SK-N-SH (cell line): ENCODE results near the gene PAXIP1. TPM values are rescaled to one million over a fixed set of nuclear protein-coding genes. Genes with fewer than 3 reads are reported as not detected.

Experiments
- CTCF ChIA-PET: fragments of 300-600, 350-600 bp; formaldehyde crosslinking; extraction: SDS; loops from one replicate; lab custom pipeline; 2021; lab: Yijun Ruan, JAX
- POLR2A ChIA-PET: fragments of 350-600 bp; sonication (Branson Sonifier 250); formaldehyde crosslinking; extraction: SDS; loops from one replicate; lab custom pipeline; 2020; ENCODE audit warnings: antibody characterized with exemption, inconsistent platforms; lab: Yijun Ruan, JAX
- DNase-seq: peaks from one replicate; pipeline ENCODE4 v3.0.0; 2012
- H2AFZ ChIP-seq: fragments of 200-600 bp; sonication (generic); 2 replicates; pipeline ENCODE4 v1.8.1; 2016; ENCODE audit warnings: antibody characterized with exemption, mild to moderate bottlenecking, low read depth
- H3F3A ChIP-seq: fragments of 200-600 bp; sonication (generic); replicated peaks from 2 replicates; pipeline ENCODE3; 2016; ENCODE audit warnings: antibody characterized with exemption, mild to moderate bottlenecking; ENCODE audit not compliant: insufficient read depth
- H3K27ac ChIP-seq, 2 experiments: fragments of 200-500 bp in 1 of 2; fragments of 200-600 bp in 1 of 2; sonication (Bioruptor generic) in 1 of 2; sonication (generic), shearing (Covaris generic) in 1 of 2; 2 replicates each; pipeline versions ENCODE4 v1.5.1 to v1.6.1; 2014 to 2016; ENCODE audit warnings: low read depth in 2 of 2, inconsistent platforms in 1 of 2, low read length in 1 of 2, mild to moderate bottlenecking in 1 of 2, mixed read lengths in 1 of 2
- H3K27me3 ChIP-seq: fragments of 200-600 bp; sonication (generic), shearing (Covaris generic); 2 replicates; pipeline ENCODE4 v1.6.1; 2016; ENCODE audit warnings: mixed run types; ENCODE audit not compliant: insufficient read depth
- H3K36me3 ChIP-seq, 2 experiments: fragments of 200-500 bp in 1 of 2; fragments of 200-600 bp in 1 of 2; sonication (Bioruptor generic) in 1 of 2; sonication (generic) in 1 of 2; replicated peaks in 1 of 2; 2 replicates each; pipeline versions ENCODE3 to v1.5.1; 2014 to 2016; ENCODE audit warnings: low read length in 1 of 2, mild to moderate bottlenecking in 1 of 2; ENCODE audit not compliant: insufficient read depth in 2 of 2, control insufficient read depth in 1 of 2
- H3K4me1 ChIP-seq, 2 experiments: fragments of 200-500 bp in 1 of 2; fragments of 200-600 bp in 1 of 2; sonication (Bioruptor generic) in 1 of 2; sonication (generic), shearing (Covaris generic) in 1 of 2; 2 replicates each; pipeline versions ENCODE4 v1.5.1 to v1.6.1; 2014 to 2016; ENCODE audit warnings: low read depth in 1 of 2, low read length in 1 of 2, mixed run types in 1 of 2; ENCODE audit not compliant: insufficient read depth in 2 of 2, control insufficient read depth in 1 of 2
- H3K4me2 ChIP-seq: fragments of 200-600 bp; sonication (generic), shearing (Covaris generic); 2 replicates; pipeline ENCODE4 v1.6.1; 2017; ENCODE audit warnings: mixed run types
- H3K4me3 ChIP-seq, 2 experiments: fragments of 200-500 bp in 1 of 2; fragments of 200-600 bp in 1 of 2; sonication (Bioruptor generic) in 1 of 2; sonication (generic), shearing (Covaris generic) in 1 of 2; 2 replicates each; pipeline versions ENCODE4 v1.5.1 to v1.8.1; 2014 to 2016; ENCODE audit warnings: low read depth in 2 of 2, inconsistent platforms in 1 of 2, low read length in 1 of 2, mild to moderate bottlenecking in 1 of 2, mixed read lengths in 1 of 2, moderate library complexity in 1 of 2
- H3K79me2 ChIP-seq: fragments of 200-600 bp; sonication (generic); 2 replicates; pipeline ENCODE4 v1.8.1; 2017; ENCODE audit warnings: mild to moderate bottlenecking; ENCODE audit not compliant: insufficient read depth
- H3K9ac ChIP-seq: fragments of 200-600 bp; sonication (generic); 2 replicates; pipeline ENCODE4 v1.6.1; 2017; ENCODE audit warnings: mixed run types
- H3K9me2 ChIP-seq: fragments of 200-600 bp; sonication (generic); 2 replicates; pipeline ENCODE4 v1.6.1; 2017; ENCODE audit warnings: mixed run types
- H3K9me3 ChIP-seq: fragments of 200-600 bp; sonication (generic); 2 replicates; pipeline ENCODE4 v1.6.1; 2017; ENCODE audit warnings: mixed run types, mild to moderate bottlenecking, moderate library complexity
- H4K20me1 ChIP-seq: fragments of 200-600 bp; sonication (generic); 2 replicates; pipeline ENCODE4 v1.6.1; 2017; ENCODE audit warnings: mild to moderate bottlenecking, mixed run types; ENCODE audit not compliant: insufficient read depth
- CHD2 ChIP-seq: fragments of 150-350 bp; IDR thresholded peaks from 2 replicates; pipeline ENCODE4 v1.6.1; 2018; ENCODE audit warnings: low read length; ENCODE audit not compliant: partially characterized antibody
- EZH2phosphoT487 ChIP-seq: fragments of 200-600 bp; sonication (generic); IDR thresholded peaks from 2 replicates; pipeline ENCODE4 v1.6.1; 2017; ENCODE audit warnings: low read depth, mixed run types, mild to moderate bottlenecking, antibody characterized with exemption, moderate library complexity, borderline replicate concordance
- FOXJ3 ChIP-seq: sonication (generic); formaldehyde crosslinking; IDR thresholded peaks from 2 replicates; pipeline ENCODE4 v1.5.1; 2020; ENCODE audit warnings: mild to moderate bottlenecking, missing genetic modification reagents
- FOXM1 ChIP-seq: IDR thresholded peaks from 2 replicates; pipeline ENCODE4 v1.4.0; 2012; ENCODE audit warnings: low read depth, mild to moderate bottlenecking
- JUND ChIP-seq: IDR thresholded peaks from 2 replicates; pipeline ENCODE4 v1.4.0; 2012
- MEF2A ChIP-seq: IDR thresholded peaks from 2 replicates; pipeline ENCODE4 v1.4.0; 2012; ENCODE audit warnings: low read depth, borderline replicate concordance
- RCOR1 ChIP-seq: fragments of 150-350 bp; IDR thresholded peaks from 2 replicates; pipeline ENCODE4 v1.6.1; 2017; ENCODE audit warnings: antibody characterized with exemption, low read length
- SIN3A ChIP-seq: IDR thresholded peaks from 2 replicates; pipeline ENCODE4 v1.6.1; 2012; ENCODE audit warnings: low read depth, mild to moderate bottlenecking, low read length, moderate library complexity, borderline replicate concordance
- TAF1 ChIP-seq: IDR thresholded peaks from 2 replicates; pipeline ENCODE4 v1.6.1; 2012; ENCODE audit warnings: low read depth, mild to moderate bottlenecking, low read length, moderate library complexity, borderline replicate concordance
- TEAD4 ChIP-seq: IDR thresholded peaks from 2 replicates; pipeline ENCODE4 v1.4.0; 2012; ENCODE audit warnings: mild to moderate bottlenecking, borderline replicate concordance; ENCODE audit not compliant: insufficient read depth
- WGBS: methylation state at CpG from one replicate; pipeline ENCODE4 v1.1.6; 2017; ENCODE audit warnings: low lambda C conversion rate; 5-methylcytosine and 5-hydroxymethylcytosine counted together
- polyA plus RNA-seq, 3 experiments: library from polyadenylated mRNA; depleted of rRNA; stranded (reverse); fragments of >200 nt; gene quantifications; 2 replicates each; pipeline ENCODE4 v1.2.3, GENCODE V29; 2012
- TF ChIP-seq, protein P1 (sequence below): IDR thresholded peaks from 2 replicates; pipeline ENCODE4 v1.6.1; 2012; ENCODE audit warnings: mild to moderate bottlenecking, low read depth, low read length, moderate library complexity
- TF ChIP-seq, protein P2 (sequence below): fragments of 150-350 bp; IDR thresholded peaks from 2 replicates; pipeline ENCODE4 v1.6.1; 2016; ENCODE audit warnings: mild to moderate bottlenecking, low read depth, low read length
- TF ChIP-seq, protein P3 (sequence below): IDR thresholded peaks from 2 replicates; pipeline ENCODE4 v1.4.0; 2012; ENCODE audit warnings: low read depth

Gene PAXIP1
- polyA plus RNA-seq, 1 of the 3 experiments (the other 2 are of a cell fraction): 9.2 TPM

DNA sequence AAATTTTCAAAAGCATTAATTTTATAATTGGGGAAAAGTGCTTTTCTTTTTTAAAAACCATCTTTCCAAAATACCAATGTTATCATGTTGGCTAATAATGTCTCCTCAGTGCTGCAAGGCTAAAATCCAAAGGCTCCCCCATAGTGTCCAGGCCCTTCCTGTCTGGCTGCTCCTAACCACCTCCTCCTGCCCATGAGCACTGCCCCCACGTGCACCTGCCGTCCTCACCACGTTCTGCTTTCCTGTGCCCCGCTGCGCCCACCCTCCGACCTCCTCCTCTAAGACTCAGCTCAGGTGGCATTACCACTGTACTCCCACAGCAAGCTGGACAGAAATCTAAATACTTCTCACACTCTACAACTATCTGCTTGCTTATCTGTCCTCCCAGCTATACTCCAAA, 17.7 kb downstream of the PAXIP1 start:
- H3K36me3 ChIP-seq: peaks cover 31 to 35% of the 10 kb centered on the region in 2 experiments
- 98% methylated on average over 6 of the region's 6 CpGs for WGBS
- no peaks in the 10 kb centered on the region for H3K9me2 ChIP-seq
- POLR2A ChIA-PET: no interaction called here
- H3K27ac ChIP-seq: no peak overlapping the region
- H3K4me2 ChIP-seq: no peak overlapping the region
- H3K27me3 ChIP-seq: no peaks in the 10 kb centered on the region
- H3K79me2 ChIP-seq: 0 out of 2 replicates have a peak, but pooled peaks cover 6% of the 10 kb centered on the region
- no peak overlapping the region for H3K9ac ChIP-seq
- H3K9me3 ChIP-seq: no peaks in the 10 kb centered on the region
- CTCF ChIA-PET: interaction anchor here (1.1 to 3.6 kb wide), 7 partner anchors 10 to 395 kb away, joined by 3 to 18 read pairs (median 10); no protein-coding TSS in a partner anchor
- peaks cover 3% of the 10 kb centered on the region for H3F3A ChIP-seq
- no peak overlapping the region for H2AFZ ChIP-seq
- 0 out of 2 replicates have a peak, but pooled peaks cover 4% of the 10 kb centered on the region for H4K20me1 ChIP-seq
- peaks cover 0 to 10% of the 10 kb centered on the region in 2 experiments; a peak in 2 of 4 replicates for H3K4me1 ChIP-seq
- DNase-seq: no peak
- TF ChIP-seq FOXJ3 (CRISPR knock-in tag) (no peak), JUND (no peak), SIN3A (no peak), RCOR1 (no peak), MEF2A (no peak), CHD2 (no peak), FOXM1 (no peak), TEAD4 (no peak), TAF1 (no peak), EZH2phosphoT487 (no peak)
- TF ChIP-seq, protein P1, sequence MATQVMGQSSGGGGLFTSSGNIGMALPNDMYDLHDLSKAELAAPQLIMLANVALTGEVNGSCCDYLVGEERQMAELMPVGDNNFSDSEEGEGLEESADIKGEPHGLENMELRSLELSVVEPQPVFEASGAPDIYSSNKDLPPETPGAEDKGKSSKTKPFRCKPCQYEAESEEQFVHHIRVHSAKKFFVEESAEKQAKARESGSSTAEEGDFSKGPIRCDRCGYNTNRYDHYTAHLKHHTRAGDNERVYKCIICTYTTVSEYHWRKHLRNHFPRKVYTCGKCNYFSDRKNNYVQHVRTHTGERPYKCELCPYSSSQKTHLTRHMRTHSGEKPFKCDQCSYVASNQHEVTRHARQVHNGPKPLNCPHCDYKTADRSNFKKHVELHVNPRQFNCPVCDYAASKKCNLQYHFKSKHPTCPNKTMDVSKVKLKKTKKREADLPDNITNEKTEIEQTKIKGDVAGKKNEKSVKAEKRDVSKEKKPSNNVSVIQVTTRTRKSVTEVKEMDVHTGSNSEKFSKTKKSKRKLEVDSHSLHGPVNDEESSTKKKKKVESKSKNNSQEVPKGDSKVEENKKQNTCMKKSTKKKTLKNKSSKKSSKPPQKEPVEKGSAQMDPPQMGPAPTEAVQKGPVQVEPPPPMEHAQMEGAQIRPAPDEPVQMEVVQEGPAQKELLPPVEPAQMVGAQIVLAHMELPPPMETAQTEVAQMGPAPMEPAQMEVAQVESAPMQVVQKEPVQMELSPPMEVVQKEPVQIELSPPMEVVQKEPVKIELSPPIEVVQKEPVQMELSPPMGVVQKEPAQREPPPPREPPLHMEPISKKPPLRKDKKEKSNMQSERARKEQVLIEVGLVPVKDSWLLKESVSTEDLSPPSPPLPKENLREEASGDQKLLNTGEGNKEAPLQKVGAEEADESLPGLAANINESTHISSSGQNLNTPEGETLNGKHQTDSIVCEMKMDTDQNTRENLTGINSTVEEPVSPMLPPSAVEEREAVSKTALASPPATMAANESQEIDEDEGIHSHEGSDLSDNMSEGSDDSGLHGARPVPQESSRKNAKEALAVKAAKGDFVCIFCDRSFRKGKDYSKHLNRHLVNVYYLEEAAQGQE: no peak
- TF ChIP-seq, protein P2, sequence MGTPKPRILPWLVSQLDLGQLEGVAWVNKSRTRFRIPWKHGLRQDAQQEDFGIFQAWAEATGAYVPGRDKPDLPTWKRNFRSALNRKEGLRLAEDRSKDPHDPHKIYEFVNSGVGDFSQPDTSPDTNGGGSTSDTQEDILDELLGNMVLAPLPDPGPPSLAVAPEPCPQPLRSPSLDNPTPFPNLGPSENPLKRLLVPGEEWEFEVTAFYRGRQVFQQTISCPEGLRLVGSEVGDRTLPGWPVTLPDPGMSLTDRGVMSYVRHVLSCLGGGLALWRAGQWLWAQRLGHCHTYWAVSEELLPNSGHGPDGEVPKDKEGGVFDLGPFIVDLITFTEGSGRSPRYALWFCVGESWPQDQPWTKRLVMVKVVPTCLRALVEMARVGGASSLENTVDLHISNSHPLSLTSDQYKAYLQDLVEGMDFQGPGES: no peak
- TF ChIP-seq, protein P3, sequence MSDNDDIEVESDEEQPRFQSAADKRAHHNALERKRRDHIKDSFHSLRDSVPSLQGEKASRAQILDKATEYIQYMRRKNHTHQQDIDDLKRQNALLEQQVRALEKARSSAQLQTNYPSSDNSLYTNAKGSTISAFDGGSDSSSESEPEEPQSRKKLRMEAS: no peak
- no peak overlapping the region for H3K4me3 ChIP-seq
